Loucy (cell line): ENCODE results near the gene NCAM1.

Experiments
- H2AFZ ChIP-seq: fragments of 200-600 bp; sonication (generic); 2 replicates; pipeline ENCODE4 v1.6.0; 2016; ENCODE audit warnings: antibody characterized with exemption, mild to moderate bottlenecking, low read length, moderate library complexity
- H3F3A ChIP-seq: fragments of 200-600 bp; 2 replicates; pipeline ENCODE4 v1.6.0; 2016; ENCODE audit warnings: antibody characterized with exemption, low read depth, mild to moderate bottlenecking
- H3K27me3 ChIP-seq: fragments of 200-600 bp; sonication (generic); 2 replicates; pipeline ENCODE4 v1.6.1; 2014; ENCODE audit warnings: low read length, mild to moderate bottlenecking; ENCODE audit not compliant: insufficient read depth, poor library complexity, severe bottlenecking
- H3K36me3 ChIP-seq: fragments of 200-600 bp; sonication (generic); 2 replicates; pipeline ENCODE4 v1.6.1; 2016; ENCODE audit warnings: low read length; ENCODE audit not compliant: insufficient read depth
- H3K4me1 ChIP-seq: fragments of 200-600 bp; sonication (generic); 2 replicates; pipeline ENCODE4 v1.5.1; 2014; ENCODE audit warnings: low read length, mild to moderate bottlenecking; ENCODE audit not compliant: insufficient read depth, poor library complexity, severe bottlenecking
- H3K4me2 ChIP-seq: fragments of 200-600 bp; sonication (generic); 2 replicates; pipeline ENCODE4 v1.6.0; 2014; ENCODE audit warnings: antibody characterized with exemption, low read length, low read depth, mild to moderate bottlenecking; ENCODE audit not compliant: poor library complexity, severe bottlenecking
- H3K4me3 ChIP-seq: fragments of 200-600 bp; sonication (generic); 2 replicates; pipeline ENCODE4 v1.5.1; 2014; ENCODE audit warnings: low read length, mild to moderate bottlenecking, mixed read lengths; ENCODE audit not compliant: poor library complexity, severe bottlenecking
- H3K79me2 ChIP-seq: fragments of 200-600 bp; sonication (generic); 2 replicates; pipeline ENCODE4 v1.6.1; 2014; ENCODE audit warnings: low read length; ENCODE audit not compliant: insufficient read depth
- H3K9ac ChIP-seq: fragments of 200-600 bp; sonication (generic); 2 replicates; pipeline ENCODE4 v1.6.0; 2014; ENCODE audit warnings: mild to moderate bottlenecking, low read depth, low read length, moderate library complexity; ENCODE audit not compliant: poor library complexity, severe bottlenecking
- H3K9me2 ChIP-seq: fragments of 200-600 bp; sonication (generic); replicated peaks from 2 replicates; pipeline ENCODE4 v1.6.1; 2016; ENCODE audit warnings: low read depth, low read length, mixed read lengths
- H3K9me3 ChIP-seq: fragments of 200-600 bp; sonication (generic); 2 replicates; pipeline ENCODE4 v1.6.1; 2014; ENCODE audit warnings: mild to moderate bottlenecking, antibody characterized with exemption, low read length, low read depth; ENCODE audit not compliant: insufficient read depth
- H4K20me1 ChIP-seq: fragments of 200-600 bp; sonication (generic); 2 replicates; pipeline ENCODE4 v1.6.0; 2014; ENCODE audit warnings: antibody characterized with exemption, low read length, mild to moderate bottlenecking; ENCODE audit not compliant: insufficient read depth, poor library complexity, severe bottlenecking
- EZH2phosphoT487 ChIP-seq: fragments of 200-600 bp; IDR thresholded peaks from 2 replicates; pipeline ENCODE4 v1.6.1; 2018; ENCODE audit warnings: antibody characterized with exemption, mild to moderate bottlenecking, moderate library complexity, borderline replicate concordance
- TF ChIP-seq, protein P1 (sequence below): fragments of 200-600 bp; sonication (generic); conservative IDR thresholded peaks from 2 replicates; pipeline ENCODE4 v1.5.1; 2014; ENCODE audit warnings: mild to moderate bottlenecking, antibody characterized with exemption, low read length

Gene NCAM1

DNA sequence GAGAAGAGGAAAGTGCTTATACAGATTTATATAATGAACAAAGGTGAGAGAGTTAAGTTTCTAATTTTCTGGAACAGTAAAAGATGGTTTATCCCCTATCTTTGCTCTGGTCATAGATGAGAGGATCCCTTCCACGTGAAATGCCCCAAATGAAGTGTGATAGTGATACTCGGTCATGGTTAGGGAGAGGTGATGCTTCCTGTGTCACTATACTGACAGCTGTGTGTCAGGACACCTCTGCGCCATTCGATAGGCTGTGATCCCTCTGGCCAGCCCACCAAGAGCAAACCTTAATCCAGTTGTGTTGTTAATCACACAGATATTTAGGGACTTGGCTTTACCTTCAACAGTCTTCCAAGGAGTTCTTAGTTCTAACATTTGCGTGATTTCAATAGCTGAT lies 57.7 kb downstream of the NCAM1 start:
- TF ChIP-seq, protein P1, sequence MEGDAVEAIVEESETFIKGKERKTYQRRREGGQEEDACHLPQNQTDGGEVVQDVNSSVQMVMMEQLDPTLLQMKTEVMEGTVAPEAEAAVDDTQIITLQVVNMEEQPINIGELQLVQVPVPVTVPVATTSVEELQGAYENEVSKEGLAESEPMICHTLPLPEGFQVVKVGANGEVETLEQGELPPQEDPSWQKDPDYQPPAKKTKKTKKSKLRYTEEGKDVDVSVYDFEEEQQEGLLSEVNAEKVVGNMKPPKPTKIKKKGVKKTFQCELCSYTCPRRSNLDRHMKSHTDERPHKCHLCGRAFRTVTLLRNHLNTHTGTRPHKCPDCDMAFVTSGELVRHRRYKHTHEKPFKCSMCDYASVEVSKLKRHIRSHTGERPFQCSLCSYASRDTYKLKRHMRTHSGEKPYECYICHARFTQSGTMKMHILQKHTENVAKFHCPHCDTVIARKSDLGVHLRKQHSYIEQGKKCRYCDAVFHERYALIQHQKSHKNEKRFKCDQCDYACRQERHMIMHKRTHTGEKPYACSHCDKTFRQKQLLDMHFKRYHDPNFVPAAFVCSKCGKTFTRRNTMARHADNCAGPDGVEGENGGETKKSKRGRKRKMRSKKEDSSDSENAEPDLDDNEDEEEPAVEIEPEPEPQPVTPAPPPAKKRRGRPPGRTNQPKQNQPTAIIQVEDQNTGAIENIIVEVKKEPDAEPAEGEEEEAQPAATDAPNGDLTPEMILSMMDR, result no peak
- no peak for TF ChIP-seq EZH2phosphoT487
- Histone ChIP-seq H3K4me1 (no peaks in the 10 kb centered on the region), H3K9me3 (no peaks in the 10 kb centered on the region), H3K4me2 (no peak overlapping the region), H3F3A (no peaks in the 10 kb centered on the region), H3K79me2 (no peaks in the 10 kb centered on the region), H3K36me3 (no peaks in the 10 kb centered on the region), H3K9me2 (no peaks in the 10 kb centered on the region), H3K4me3 (no peak overlapping the region), H3K27me3 (no peaks in the 10 kb centered on the region), H4K20me1 (no peaks in the 10 kb centered on the region), H2AFZ (no peak overlapping the region), H3K9ac (no peak overlapping the region)

GRCh38 chr11:113019711-113020110 lies 58.5 kb downstream of the NCAM1 start:
- no peaks in the 10 kb centered on the region for H3F3A ChIP-seq
- no peak overlapping the region for H3K4me2 ChIP-seq
- no peaks in the 10 kb centered on the region for H3K4me1 ChIP-seq
- TF ChIP-seq, protein P1, result no peak
- no peak for TF ChIP-seq EZH2phosphoT487
- no peak overlapping the region for H2AFZ ChIP-seq
- H3K27me3 ChIP-seq, result no peaks in the 10 kb centered on the region
- H3K36me3 ChIP-seq, result no peaks in the 10 kb centered on the region
- H3K79me2 ChIP-seq, result no peaks in the 10 kb centered on the region
- H3K4me3 ChIP-seq, result no peak overlapping the region
- no peak overlapping the region for H3K9ac ChIP-seq
- no peaks in the 10 kb centered on the region for H4K20me1 ChIP-seq
- H3K9me2 ChIP-seq, result no peaks in the 10 kb centered on the region
- H3K9me3 ChIP-seq, result no peaks in the 10 kb centered on the region

DNA sequence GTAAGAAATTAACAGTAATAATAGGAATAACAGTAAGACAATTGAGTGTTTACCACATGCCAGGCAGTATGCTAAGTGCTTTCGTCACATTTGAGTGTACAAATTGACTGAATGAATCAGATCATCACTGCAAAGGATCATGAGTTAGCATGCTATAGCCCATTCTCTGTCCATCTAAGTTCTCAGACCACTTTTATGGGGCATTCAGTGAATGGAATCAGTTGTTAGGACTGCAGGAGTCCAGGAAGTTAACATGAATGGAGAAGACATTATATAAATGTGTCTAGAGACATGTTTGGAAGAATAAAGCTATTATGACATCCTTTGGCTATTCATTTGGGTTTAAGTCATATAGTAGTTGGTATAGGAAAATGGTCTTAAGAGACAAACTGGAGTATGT lies 59.9 kb downstream of the NCAM1 start:
- H3K4me2 ChIP-seq, result no peak overlapping the region
- no peaks in the 10 kb centered on the region for H3F3A ChIP-seq
- no peak overlapping the region for H2AFZ ChIP-seq
- H3K9me3 ChIP-seq, result no peaks in the 10 kb centered on the region
- no peaks in the 10 kb centered on the region for H3K9me2 ChIP-seq
- H3K27me3 ChIP-seq, result no peaks in the 10 kb centered on the region
- H3K4me1 ChIP-seq, result no peaks in the 10 kb centered on the region
- TF ChIP-seq, protein P1, result no peak
- TF ChIP-seq EZH2phosphoT487, result no peak
- no peaks in the 10 kb centered on the region for H3K79me2 ChIP-seq
- H3K9ac ChIP-seq, result no peak overlapping the region
- H3K4me3 ChIP-seq, result no peak overlapping the region
- H3K36me3 ChIP-seq, result no peaks in the 10 kb centered on the region
- no peaks in the 10 kb centered on the region for H4K20me1 ChIP-seq
